ENCODE measurements around the gene ADAMTSL1. TPM values are rescaled to one million over a fixed set of nuclear protein-coding genes. Genes with fewer than 3 reads are reported as not detected.

Gene ADAMTSL1
- total and polyA plus RNA-seq, 2 of the 13 experiments (the other 11 are each of a cell fraction or from before 2014, with no cell fraction given): not detected

- TF ChIP-seq GRHL1 (CRISPR knock-in tag; conservative IDR thresholded peaks at IDR 0.05) (no peak), DMAP1 (CRISPR knock-in tag; IDR thresholded peaks at IDR 0.05) (no peak), SAP130 (CRISPR knock-in tag; IDR thresholded peaks at IDR 0.05; ENCODE audit: low read depth) (no peak), ZNF790 (CRISPR knock-in tag; IDR thresholded peaks at IDR 0.05; ENCODE audit: borderline replicate concordance) (no peak), CSRNP2 (CRISPR knock-in tag; conservative IDR thresholded peaks at IDR 0.05; ENCODE audit: low read depth) (no peak), MXD1 (CRISPR knock-in tag; IDR thresholded peaks at IDR 0.05) (no peak), ZNF704 (CRISPR knock-in tag; IDR thresholded peaks at IDR 0.05; ENCODE audit: borderline replicate concordance) (no peak)
Observed at GRCh38 chr9:18748251-18748701, 274.3 kb downstream of the ADAMTSL1 start (continued).

- no peak for ATAC-seq
- FAIRE-seq: no peak
- TF ChIP-seq TFDP2 (CRISPR knock-in tag; IDR thresholded peaks at IDR 0.05): no peak
- no peak for TF ChIP-seq ZNF562 (CRISPR knock-in tag; IDR thresholded peaks at IDR 0.05; ENCODE audit: borderline replicate concordance)
- TF ChIP-seq ZNF432 (CRISPR knock-in tag; IDR thresholded peaks at IDR 0.05; ENCODE audit: borderline replicate concordance): no peak
- TF ChIP-seq DBP (CRISPR knock-in tag; IDR thresholded peaks at IDR 0.05; ENCODE audit: not compliant biosample characterization): no peak
Observed at GRCh38 chr9:18749711-18750110, 275.8 kb downstream of the ADAMTSL1 start.

More at GRCh38 chr9:18749711-18750110, 275.8 kb downstream of the ADAMTSL1 start:
- Histone ChIP-seq H2AFZ (ENCODE audit: low read length) (no peak overlapping the region), H3K36me3 (replicated peaks in 1 of 2; ENCODE audit: control insufficient read depth in 1 of 2, insufficient read depth in 2 of 2, low read length in 2 of 2) (no peaks in the 10 kb centered on the region), H3K9ac (ENCODE audit: insufficient read depth, low read depth, low read length) (no peak overlapping the region), H3K79me2 (ENCODE audit: insufficient read depth, low read length) (no peaks in the 10 kb centered on the region), H3K27ac (ENCODE audit: extremely low read length, insufficient read depth, low read length) (no peak overlapping the region), H3K9me3 (ENCODE audit: low read length) (no peaks in the 10 kb centered on the region), H3K4me1 (ENCODE audit: insufficient read depth, low read length) (no peaks in the 10 kb centered on the region), H3K4me2 (ENCODE audit: low read depth, low read length) (no peak overlapping the region), H3K27me3 (ENCODE audit: control insufficient read depth in 1 of 2, insufficient read depth in 2 of 2, low read length in 2 of 2) (no peaks in the 10 kb centered on the region), H3K4me3 (replicated peaks in 1 of 3; ENCODE audit: insufficient read depth in 1 of 3, low read depth in 2 of 3, low read length in 3 of 3) (no peak overlapping the region), H4K20me1 (ENCODE audit: insufficient read depth, low read length) (no peaks in the 10 kb centered on the region)
- ChIA-PET POLR2A (no interaction called here), CTCF (ENCODE audit: low intra/inter-chr PET ratio, low total read pairs) (no interaction called here)
- in situ Hi-C loops (cut with HindIII; ENCODE audit: extremely low pct_ligation_motif_present, low pct_unique_long_range_greater_than_20kb): no loop called here
- DNase-seq (ENCODE audit: low spot score): no peak
- intact Hi-C loops (cut with micrococcal nuclease; ENCODE audit: unreplicated experiment): no loop called here
- WGBS (ENCODE audit: low lambda C conversion rate): 0% methylated on average over 1 of the region's 1 CpG
- BruUV-seq (replicated peaks): no TSS peak

Measured in HepG2 (cell line).